Peyer's patch (tissue), 4 donors: ENCODE results near the gene TOMM6. TPM values are rescaled to one million over a fixed set of nuclear protein-coding genes. Genes with fewer than 3 reads are reported as not detected.

ENCODE experiments used
- DNase-seq, 3 donors: peaks; one replicate each; pipeline ENCODE4 v3.0.0-alpha.2; 2017 to 2019
- H3K27ac ChIP-seq, 4 donors: fragments of 200-600 bp; sonication (generic); one replicate each; pipeline ENCODE4 v1.5.1; 2016 to 2019
- H3K27me3 ChIP-seq, 2 donors: fragments of 200-600 bp; sonication (generic); one replicate each; pipeline ENCODE4 v1.5.1; 2019
- H3K36me3 ChIP-seq, 3 donors: fragments of 200-600 bp; sonication (generic); one replicate each; pipeline ENCODE4 v1.5.1; 2016 to 2019
- H3K4me1 ChIP-seq, 4 donors: fragments of 200-600 bp; sonication (generic); one replicate each; pipeline ENCODE4 v1.5.1; 2016 to 2019
- H3K4me3 ChIP-seq, 4 donors: fragments of 200-600 bp; sonication (generic); 1 replicate in 3 of 4; 2 replicates in 1 of 4; pipeline ENCODE4 v1.5.1; 2016 to 2019; ENCODE audit warnings: mild to moderate bottlenecking in 1 of 4
- H3K9me3 ChIP-seq, 4 donors: fragments of 200-600 bp; sonication (generic); one replicate each; pipeline ENCODE4 v1.5.1; 2016 to 2019; ENCODE audit warnings: mild to moderate bottlenecking in 1 of 4
- CTCF ChIP-seq, 6 experiments: fragments of 450-650 bp in 4 of 6; fragments of 200-600 bp in 2 of 6; sonication (generic) in 1 of 6; IDR thresholded peaks; one replicate each; pipeline ENCODE4 v1.5.1; 2017 to 2019; ENCODE audit warnings: antibody characterized with exemption in 6 of 6, mild to moderate bottlenecking in 3 of 6, moderate library complexity in 1 of 6
- POLR2A ChIP-seq, 2 donors: fragments of 450-650 bp; IDR thresholded peaks; one replicate each; pipeline ENCODE4 v1.5.1; 2017; ENCODE audit warnings: antibody characterized with exemption in 2 of 2, mild to moderate bottlenecking in 2 of 2, moderate library complexity in 2 of 2
- total RNA-seq, 4 donors: library from RNA; depleted of rRNA; stranded (reverse); fragments of >200 nt; gene quantifications; one replicate each; pipeline ENCODE4 v1.1.0, GENCODE V29; 2016

TOMM6 gene
- total RNA-seq, 4 donors from 2014 or later, result 36.7 to 72.6 (median 62.4) TPM

- H3K36me3 ChIP-seq, result peaks cover 0 to 10% (median 0%) of the 10 kb centered on the region in 3 donors
- no peak overlapping the region for H3K27ac ChIP-seq
- no peaks in the 10 kb centered on the region for H3K9me3 ChIP-seq
- H3K4me1 ChIP-seq, result peaks cover 0 to 27% (median 8%) of the 10 kb centered on the region in 4 donors
- H3K4me3 ChIP-seq, result no peak overlapping the region
- no peak for DNase-seq
- no peak for TF ChIP-seq CTCF (IDR thresholded peaks at IDR 0.05)
- TF ChIP-seq POLR2A (IDR thresholded peaks at IDR 0.05), result no peak
- H3K27me3 ChIP-seq, result no peaks in the 10 kb centered on the region
Observed at GRCh38 chr6:41785254-41785653, 2.2 kb upstream of the TOMM6 start.

GRCh38 chr6:41785689-41786450 is 1.6 kb upstream of the TOMM6 start:
- no peaks in the 10 kb centered on the region for H3K27me3 ChIP-seq
- H3K4me1 ChIP-seq, result peaks cover 0 to 26% (median 5%) of the 10 kb centered on the region in 4 donors
- TF ChIP-seq CTCF (IDR thresholded peaks at IDR 0.05) (no peak), POLR2A (IDR thresholded peaks at IDR 0.05) (no peak)
- H3K9me3 ChIP-seq, result no peaks in the 10 kb centered on the region
- peak overlapping the region in 3 of 4 donors; percentile 95 to 98 (median 96) for H3K27ac ChIP-seq
- no peak for DNase-seq
- H3K36me3 ChIP-seq, result peaks cover 0 to 16% (median 0%) of the 10 kb centered on the region in 3 donors
- H3K4me3 ChIP-seq, result peak overlapping the region; percentile 76 to 89 (median 86)

GRCh38 chr6:41786451-41787218 is 859 bp upstream of the TOMM6 start:
- peak overlapping the region; percentile 76 to 89 (median 86) for H3K4me3 ChIP-seq
- TF ChIP-seq POLR2A (IDR thresholded peaks at IDR 0.05) (peak; percentile 33 to 52), CTCF (IDR thresholded peaks at IDR 0.05) (peak; percentile 81 to 97 (median 92))
- H3K9me3 ChIP-seq, result no peaks in the 10 kb centered on the region
- H3K27ac ChIP-seq, result peak overlapping the region; percentile 87 to 98 (median 96)
- H3K27me3 ChIP-seq, result no peaks in the 10 kb centered on the region
- H3K4me1 ChIP-seq, result peaks cover 0 to 19% (median 5%) of the 10 kb centered on the region in 4 donors
- H3K36me3 ChIP-seq, result peaks cover 0 to 24% (median 0%) of the 10 kb centered on the region in 3 donors
- peak; percentile 83 to 94 (median 93) for DNase-seq

GRCh38 chr6:41789390-41789724 is 1.9 kb downstream of the TOMM6 start:
- no peak overlapping the region for H3K4me3 ChIP-seq
- TF ChIP-seq POLR2A (IDR thresholded peaks at IDR 0.05) (no peak), CTCF (IDR thresholded peaks at IDR 0.05) (no peak)
- peaks cover 0 to 35% (median 0%) of the 10 kb centered on the region in 3 donors for H3K36me3 ChIP-seq
- no peak overlapping the region for H3K27ac ChIP-seq
- H3K27me3 ChIP-seq, result no peaks in the 10 kb centered on the region
- peaks cover 0 to 15% (median 5%) of the 10 kb centered on the region in 4 donors for H3K4me1 ChIP-seq
- no peak for DNase-seq
- H3K9me3 ChIP-seq, result no peaks in the 10 kb centered on the region

- Histone ChIP-seq H3K27me3 (no peaks in the 10 kb centered on the region), H3K4me3 (no peak overlapping the region), H3K27ac (no peak overlapping the region), H3K9me3 (no peaks in the 10 kb centered on the region), H3K4me1 (peaks cover 0 to 15% (median 5%) of the 10 kb centered on the region in 4 donors), H3K36me3 (peaks cover 0 to 35% (median 0%) of the 10 kb centered on the region in 3 donors)
- TF ChIP-seq POLR2A (IDR thresholded peaks at IDR 0.05), result no peak
- no peak for TF ChIP-seq CTCF (IDR thresholded peaks at IDR 0.05)
- no peak for DNase-seq
Observed at GRCh38 chr6:41790045-41790444, 2.6 kb downstream of the TOMM6 start.
